ENCODE results near the gene PPP4R4.
"Not testable (repeated sequence)": the region's sequence is repeated elsewhere in the genome, so short reads cannot be mapped to it uniquely, and the experiment has no call there.

Gene PPP4R4

DNA sequence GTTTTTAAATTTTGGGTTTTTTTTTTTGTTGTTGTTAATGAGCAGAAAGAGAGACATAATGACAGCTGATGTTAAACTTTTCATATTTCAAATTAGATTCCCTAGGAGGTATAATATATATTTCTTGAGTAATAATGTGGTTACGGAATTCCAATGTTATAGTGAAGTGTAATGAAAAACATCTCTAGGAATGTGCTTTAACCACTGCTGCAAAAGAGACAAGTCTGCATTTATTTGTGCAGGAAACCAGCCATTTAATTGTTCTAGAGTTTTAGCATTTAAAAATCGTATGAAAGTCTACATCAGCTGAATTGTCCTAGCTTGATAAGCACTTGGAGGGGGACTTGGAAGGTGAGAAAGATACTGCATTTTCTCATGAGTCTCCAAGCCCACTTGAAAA is 104.6 kb downstream of the PPP4R4 start:
- DNase-seq = no peak

DNA sequence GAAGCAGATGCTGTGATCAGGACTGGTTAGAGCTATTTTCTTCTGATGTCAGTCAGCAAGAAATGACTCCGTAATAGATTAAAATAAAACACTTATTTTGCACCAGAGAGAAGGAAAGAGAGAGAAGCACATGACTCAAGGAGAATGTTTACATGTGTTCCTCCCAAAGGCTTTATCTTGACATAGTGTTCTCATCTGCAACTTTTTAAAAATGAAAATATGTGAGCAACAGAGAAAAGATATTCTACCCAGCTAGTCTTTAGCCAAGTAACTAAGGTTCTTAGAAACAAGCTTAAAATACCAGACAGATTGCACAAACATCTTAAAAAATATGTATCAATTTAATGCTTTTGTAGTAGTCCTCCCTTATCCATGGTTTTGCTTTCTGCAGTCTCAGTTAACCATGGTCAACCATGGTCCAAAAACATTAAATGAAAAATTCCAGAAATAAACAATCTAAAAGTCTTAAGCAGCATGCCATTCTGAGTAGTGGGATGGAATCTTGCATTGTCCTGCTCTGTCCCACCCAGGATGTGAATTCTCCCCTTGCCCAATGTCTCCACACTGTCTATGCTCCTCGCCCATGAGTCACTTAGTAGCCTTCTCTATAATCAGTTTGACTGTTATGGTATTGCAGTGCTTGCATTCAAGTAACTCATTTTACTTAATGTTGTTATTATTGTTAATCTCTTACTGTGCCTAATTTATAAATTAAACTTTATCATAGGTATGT is 109.0 kb downstream of the PPP4R4 start:
- DNase-seq = no peak

DNA sequence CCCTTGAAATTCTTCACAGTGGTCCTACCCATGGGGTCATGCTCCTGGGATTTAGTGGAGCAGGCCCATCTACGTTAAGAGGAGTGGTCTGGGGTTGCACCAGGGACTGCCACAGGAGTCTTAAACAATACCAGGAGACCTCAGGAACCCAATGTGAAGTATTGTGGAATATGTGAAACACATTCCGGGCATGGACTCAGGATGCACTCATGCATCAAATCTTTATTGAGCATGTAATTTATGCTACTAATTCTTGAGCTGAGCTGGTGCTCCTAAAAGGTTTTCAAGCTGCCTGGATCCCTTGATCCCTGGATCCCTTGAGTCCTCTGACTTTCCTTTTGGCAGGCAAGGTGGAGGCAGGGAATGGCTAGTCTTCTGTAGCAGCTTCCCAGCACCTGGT is 110.1 kb downstream of the PPP4R4 start:
- DNase-seq = no peak

DNA sequence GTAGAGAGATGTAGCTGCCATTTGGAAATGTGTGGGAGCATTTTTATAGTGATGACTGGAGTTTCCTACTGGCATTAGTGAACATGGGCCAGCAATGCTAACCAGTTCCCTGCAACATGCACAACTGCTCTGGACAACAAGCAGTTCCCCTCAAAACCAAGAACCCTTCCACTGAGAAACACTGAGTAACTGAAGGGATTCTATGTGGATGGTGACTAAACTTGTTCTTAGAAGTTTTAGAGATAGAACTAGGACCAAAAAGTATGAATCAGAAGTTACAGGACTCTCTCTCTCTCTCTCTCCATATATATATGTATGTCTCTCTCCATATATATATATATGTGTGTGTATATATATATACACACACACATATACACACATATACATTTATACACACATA is 111.0 kb downstream of the PPP4R4 start:
- DNase-seq = no peak

DNA sequence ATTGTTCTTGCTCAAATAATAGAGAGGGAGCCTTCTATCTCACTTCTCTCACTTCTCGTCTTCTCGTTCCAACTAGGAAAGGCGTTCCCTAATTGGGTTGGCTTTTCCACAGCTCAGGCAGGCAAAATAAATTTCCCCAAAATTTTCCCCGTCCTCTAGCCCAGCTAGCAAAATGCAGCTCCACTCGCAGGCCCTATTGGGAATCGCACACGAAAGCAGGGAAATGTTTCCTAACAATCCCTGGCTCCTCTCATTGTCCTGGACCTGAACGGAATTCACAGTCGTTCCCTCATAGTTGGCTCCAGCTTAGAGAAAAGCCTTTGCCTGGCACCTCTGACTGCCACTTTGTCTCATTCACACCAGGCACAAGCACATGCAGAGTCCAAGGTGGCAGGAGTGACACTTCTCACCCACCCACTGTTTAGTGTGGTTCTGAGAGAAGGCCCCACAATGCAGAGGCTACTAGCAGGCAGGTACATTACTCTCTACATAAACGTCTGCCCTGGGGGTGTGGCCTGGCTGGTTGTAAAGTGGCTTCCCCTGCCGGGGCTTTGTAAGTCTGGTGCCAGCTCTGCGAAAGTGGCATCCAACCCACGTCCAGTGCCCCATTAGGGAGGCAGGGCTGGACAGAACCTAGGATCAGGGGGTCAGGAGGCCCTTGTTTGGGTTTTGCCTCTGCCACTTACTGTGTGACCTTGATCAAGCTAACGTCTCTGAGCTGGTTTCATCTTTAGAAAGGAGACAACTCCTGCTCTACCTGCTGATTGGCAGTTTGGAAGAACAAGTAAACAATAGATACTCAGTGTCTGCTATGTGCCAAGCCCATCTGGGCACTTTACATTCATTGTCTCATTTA is 114.7 kb downstream of the PPP4R4 start:
- no peak for DNase-seq

DNA sequence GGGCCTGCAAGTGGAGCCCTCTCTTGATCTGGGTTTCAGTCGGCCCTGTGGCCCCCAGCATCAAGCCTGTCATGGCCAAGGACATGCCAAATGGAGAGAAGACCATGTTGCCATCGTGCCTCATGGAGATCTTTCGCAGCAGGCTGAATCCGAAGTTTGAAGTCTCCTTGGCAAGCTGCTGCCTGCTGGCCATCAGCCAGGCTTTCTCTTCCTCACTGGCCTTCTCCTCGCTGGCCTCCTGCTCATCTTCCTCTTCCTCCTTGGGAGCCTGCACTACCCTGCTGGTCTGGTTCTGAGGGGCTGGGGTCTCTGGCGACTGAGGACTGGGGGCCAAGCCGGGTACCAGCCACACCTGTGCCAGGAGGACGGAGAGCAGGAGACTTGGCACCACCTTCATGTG is 116.1 kb downstream of the PPP4R4 start:
- DNase-seq = no peak

DNA sequence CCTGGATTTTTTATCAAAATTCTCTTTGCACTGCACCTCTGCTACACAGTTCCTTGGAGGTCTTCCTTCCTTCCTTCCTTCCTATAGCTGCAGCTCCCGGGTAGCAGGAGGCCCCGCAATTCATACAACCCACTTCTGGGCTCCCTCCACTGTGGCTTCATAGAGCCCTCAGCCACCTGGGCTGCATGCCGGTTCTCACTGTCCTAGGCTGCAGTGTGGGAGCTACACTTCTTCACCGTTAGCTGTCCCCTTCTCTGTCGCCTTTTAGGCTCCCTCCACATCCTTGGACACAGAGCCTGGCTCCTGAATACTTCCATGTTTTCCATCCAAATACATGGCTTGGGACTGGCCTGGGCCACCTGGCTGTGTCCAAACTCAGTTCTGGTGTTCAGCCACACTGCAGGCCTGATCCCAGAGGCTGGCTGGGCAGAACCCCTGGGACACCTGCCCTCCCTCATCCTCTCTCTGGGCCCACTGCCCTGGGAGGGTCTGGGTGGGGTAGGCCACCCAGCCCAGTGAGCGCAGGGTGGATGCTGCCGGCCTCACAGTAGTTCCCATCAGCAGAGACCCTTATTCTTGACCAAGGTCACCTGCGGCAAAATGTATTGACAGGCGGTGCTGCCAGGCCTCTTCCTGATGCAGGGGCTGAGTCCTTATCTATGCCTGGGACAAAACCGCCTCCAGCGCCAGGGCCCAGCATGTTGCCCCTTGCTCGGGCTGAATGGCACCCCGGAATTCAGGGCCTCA is 117.2 kb downstream of the PPP4R4 start:
- no peak for DNase-seq

DNA sequence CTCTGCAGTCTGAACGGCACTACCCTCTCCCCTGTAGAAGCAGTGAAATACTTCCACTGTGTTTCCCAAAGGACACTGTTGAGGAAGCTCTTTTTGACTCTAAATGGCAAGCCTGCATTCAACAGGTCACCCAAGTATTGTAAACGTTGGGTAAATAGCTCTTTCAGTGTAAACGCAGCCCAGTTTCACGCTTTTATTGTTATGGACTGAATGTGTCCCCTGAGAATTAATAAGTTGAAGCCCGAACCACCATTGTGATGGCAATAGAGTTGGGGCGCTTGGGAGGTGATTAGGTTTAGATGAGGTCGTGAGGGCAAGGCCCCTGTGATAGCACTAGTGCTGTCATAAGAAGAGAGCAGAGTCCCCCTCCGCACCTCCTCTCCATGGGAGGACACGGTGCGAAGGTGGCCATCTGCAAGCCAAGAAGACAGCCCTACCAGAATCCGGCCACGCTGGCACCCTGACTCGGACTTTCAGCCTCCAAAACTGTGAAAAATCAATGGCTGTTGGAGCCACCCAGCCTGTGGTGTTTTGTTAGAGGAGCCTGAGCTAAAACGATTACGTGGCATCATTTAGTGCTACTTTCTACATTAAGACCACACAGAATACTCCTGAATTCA is 117.9 kb downstream of the PPP4R4 start:
- DNase-seq = no peak

DNA sequence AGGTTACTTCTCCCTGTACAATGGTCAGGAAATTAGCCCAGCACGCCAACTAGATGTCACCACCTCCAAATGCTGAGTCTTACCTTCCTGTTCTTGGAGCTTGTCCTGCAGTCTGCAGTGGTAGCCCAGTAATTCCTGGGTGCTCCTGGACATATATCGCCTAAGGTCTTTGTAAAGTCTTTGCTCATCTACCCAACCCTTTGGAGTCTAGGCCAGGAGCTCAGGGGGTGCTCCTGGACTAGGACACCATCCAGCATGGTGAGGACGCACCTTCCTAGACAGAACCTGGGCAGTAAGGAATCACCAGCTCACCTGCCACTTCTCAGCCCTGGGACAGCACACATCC is 118.4 kb downstream of the PPP4R4 start:
- DNase-seq = no peak

DNA sequence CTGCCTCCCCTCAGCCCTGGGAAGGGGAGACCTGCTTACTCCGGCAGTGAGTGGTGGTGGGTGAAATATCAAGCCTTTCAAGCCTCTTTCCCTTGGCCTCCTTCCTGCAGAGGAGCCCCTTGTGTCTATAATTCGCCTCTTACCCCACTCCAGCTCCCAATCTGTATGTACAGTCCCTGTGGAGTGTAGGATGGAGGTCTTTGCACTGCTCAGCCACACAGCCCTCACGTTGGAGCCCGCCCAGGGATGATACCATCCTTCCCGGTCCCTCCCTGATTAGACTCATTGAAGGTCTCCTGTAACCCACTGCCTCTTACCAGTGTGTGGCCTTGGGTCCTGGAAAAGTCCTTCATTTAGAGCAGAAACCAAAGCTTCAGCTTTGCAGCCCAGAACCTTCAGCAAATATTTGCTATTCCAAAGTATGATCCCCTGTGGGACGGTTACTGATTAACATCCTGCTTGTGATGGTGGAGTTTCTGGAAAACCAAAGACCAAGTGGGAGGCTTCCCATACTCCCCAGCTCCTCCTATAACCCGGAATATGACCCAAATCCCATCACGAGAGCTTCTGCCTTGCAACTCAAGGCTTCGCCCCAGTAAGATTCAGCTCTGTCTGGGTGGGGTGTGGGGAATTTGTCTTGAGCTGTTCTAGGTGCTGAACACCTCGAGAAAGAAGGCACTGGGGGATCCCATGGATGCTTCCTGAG is 118.9 kb downstream of the PPP4R4 start, which contains the start of gene SERPINA10:
Gene SERPINA10, minus strand, starts transcription at position 397 of the 706 bp plus-strand sequence. CDS start 2,675 bp downstream, outside the sequence.
- no peak for DNase-seq

DNA sequence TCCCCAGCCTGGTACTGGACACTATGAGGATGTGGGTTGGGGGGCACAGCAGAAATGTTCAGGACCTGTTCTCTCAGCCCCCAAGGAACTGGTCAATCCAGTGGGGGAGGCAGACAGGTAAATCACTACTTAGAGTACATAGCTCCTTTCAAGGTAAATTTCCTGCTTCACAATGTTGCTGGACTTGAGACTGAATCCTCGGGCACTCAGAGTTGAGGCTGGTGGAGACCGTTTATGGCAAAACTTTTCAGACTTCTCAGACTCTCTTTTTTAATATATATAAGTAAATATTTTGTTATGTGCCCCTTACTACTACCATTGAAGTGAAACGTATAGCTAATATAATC is 119.4 kb downstream of the PPP4R4 start:
- DNase-seq = no peak

DNA sequence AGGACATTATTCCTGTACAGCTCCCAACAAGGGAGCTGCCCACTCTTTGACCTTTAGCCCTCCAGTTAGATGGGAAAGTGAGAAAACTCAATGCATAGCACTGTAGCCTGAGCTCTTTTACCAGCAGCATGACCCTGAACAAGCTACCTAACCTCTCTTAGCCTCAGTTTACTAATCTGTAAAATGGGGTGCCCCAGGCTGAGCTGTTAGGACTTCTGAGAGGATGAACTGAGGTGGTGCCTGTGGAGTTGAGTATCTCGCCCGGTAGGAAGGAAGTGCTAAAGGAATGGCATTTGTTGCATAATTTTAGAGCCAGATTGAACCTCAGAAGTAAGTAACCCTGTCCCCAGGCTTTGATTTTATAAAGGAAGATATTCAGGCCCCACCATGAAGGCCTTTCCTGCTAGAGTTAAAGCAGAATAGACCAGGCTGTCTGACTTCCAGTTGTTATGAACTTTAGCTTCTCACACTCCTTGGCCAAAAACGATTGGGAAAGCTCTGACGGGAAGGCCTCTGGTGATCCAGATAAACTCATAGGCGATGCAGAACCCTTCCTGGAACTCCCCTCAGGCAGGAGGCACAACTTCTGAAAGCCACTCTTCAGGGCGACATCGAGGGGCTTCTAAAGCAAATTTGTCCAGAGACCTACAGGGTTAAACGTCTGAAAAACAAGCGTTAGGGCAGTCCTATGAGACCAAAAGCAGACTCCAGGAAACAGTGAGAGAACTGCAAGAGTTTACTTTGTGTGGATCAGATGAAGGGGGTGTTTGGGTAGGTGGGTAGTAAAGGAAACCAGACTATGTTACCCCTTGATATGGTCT is 121.4 kb downstream of the PPP4R4 start:
- DNase-seq = no peak

DNA sequence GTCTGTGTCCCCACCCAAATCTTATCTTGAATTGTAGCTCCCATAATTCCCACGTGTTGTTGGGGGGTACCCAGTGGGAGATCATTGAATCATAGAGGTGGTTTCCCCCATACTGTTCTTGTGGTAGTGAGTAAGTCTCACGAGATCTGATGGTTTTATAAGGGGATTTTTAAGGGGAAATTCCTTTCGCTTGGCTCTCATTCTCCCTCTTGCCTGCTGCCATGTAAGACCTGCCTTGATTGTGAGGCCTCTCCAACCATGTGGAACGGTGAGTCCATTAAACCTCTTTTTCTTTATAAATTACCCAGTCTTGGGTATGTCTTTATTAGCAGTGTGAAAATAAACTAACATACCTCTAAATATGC is 122.0 kb downstream of the PPP4R4 start:
- not testable (repeated sequence) for DNase-seq

DNA sequence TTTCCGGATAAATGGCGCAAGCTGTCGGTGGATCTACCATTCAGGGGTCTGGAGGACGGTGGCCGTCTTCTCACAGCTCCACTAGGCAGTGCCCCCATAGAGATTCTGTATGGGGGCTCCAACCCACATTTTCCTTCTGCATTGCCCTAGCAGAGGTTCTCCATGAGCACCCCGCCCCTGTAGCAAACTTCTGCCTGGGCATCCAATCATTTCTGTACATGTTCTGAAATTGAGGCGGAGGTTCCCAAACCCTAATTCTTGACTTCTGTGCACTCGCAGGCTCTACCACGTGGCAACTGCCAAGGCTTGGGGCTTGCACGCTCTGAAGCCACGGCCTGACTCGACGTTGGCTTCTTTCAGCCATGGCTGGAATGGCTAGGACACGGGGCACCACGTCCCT is 124.0 kb downstream of the PPP4R4 start:
- DNase-seq = no peak

DNA sequence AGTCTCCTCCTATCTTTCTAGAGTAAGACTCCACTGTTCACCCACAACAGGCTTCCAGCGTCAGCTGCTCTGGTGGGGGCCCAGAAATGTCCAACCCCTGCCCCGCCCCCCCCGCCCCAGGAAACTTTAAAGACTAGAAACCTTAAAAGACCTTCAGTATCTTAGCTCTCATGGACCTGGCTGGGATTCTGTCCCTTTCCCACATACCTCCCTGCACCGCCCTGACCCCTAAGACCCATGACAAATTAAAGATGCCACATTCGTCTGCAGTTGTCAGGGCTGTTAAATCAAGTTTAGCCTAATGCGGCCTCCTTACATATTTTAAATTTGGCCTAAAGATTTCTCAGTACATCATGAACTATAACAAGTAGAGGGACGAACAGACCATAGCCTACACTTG is 129.0 kb downstream of the PPP4R4 start:
- DNase-seq = no peak

DNA sequence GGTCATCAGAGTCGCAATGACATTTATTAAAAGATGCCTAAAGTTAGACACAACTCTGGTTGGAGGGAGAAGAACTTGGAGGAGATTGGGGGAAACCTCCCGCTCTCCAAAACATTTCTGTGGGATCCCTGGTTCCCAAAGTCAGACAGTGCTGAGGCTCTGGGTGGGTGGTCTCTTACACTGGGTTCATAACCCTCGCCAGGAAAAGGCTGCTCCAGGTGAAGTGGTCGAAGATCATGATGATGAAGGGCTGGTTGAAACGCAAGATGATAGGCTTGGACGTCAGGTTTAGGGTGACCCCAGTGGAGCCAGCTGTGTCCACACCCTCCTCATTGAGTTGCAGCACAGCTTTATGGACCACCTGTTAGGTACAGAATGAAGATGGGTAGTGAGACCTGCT is 130.1 kb downstream of the PPP4R4 start:
- DNase-seq = no peak

DNA sequence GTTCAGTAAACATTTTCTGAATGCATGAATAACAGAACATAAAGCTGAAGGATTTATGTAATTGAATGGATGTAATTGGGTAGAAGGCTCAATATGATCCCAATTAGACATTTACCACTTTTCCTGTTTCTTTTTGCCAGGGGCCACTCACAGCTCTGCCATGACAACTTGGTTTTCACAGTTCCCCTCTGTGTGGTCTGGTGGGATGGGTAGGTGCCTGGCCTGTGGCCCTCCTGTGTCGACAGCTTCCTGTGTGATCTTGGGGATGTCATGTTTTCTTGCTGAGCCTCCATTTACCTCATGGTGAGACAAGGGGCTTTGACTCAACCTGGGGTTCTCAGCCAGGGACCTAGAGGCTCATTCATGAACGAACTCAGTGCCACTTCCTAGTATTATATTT is 131.5 kb downstream of the PPP4R4 start:
- DNase-seq = no peak

DNA sequence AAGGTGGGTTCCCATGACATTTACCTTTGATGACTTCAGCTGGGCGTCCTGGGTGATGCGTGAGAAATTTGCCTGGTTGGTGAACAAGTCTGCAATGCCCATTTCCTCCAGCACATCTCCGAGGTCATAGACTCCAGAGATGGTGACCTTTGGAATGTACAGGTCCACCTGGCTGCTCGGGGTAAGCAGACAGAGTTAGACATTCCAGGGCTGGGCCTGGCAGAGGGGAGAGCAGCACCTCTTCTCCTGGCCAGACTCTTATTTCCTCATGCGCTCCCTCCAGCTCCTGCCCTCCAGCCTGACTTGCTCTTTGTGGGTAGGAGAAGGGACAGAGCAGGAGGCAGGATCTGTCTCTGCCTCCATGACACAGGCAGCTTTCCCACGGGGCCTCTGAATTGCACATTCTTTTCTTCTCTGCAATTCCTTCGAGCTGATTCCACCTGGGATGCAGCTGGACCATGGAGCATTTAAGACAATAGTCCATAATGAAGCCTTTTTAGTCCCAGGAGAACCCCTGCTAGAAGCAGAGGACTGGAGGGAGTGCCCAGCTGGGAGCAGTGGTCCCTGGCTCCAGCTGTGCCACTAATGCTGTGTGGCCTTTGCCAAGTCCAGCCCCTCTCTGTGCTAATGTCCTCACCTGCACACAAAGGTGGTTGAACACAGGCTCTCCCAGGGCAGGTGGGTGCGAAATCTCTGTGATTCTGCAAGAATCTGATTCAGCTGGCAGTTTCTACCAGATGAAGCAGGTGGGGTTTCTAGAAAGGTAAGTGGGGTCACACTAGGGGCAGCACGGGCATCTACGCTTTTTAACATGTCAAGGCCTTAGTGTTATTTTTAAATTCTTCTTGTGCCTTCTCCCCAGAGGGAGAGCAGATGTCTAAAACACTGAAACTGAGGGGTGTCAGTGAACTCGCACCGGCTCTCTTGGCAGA is 132.2 kb downstream of the PPP4R4 start:
- no peak for DNase-seq

DNA sequence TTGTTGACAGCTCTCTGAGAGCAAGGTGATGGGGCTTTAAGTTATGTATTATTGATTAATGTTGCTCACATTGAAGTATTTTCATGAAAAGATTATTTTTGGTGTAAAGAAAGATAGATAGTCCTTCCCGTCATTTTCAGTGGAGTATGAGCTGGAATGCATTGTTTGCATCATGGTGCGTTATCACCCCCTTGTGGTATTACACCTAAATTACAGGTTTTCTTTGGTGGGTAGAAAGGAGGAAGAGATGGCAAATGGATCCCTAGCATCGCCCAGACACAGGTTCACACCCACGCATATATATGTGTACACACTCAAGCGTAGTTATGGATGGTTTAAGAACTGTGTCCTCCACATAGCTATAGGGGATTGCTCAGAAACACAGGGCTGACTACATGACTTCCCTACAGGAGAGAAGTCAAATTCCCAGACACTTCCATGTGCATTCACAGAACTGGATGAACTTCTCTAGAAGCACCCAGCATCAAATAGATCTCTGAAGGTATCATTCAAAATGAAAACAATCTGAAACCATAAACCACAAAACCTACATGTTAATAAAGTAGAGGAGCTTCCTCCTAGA is 133.4 kb downstream of the PPP4R4 start:
- DNase-seq = no peak

DNA sequence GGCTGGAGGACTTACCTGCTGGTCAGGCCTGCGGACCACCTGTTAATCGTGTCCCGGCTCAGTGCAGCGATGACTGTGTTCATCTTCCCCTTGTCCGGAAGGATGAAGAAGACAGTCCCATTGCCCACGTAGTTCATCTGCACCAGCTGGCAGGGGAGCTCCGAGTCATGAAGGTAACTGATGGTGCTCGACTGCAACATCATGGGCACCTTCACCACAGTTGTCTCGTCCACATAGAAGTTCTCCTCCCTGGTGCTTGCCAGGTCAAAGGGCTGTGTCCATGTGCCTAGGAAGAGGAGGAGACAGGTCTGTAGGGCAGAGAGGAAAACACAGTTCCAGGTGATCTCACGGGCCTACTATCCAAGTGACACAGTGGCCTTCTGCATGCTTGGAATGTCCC is 135.6 kb downstream of the PPP4R4 start:
- DNase-seq = no peak
